Breast epithelium (tissue), 4 donors: ENCODE results near the gene SGPL1. TPM values are rescaled to one million over a fixed set of nuclear protein-coding genes. Genes with fewer than 3 reads are reported as not detected.
A peak's percentile ranks its signal among the peaks of the same experiment; 100 is the strongest.

Experiments
- DNase-seq, 2 donors: peaks; one replicate each; pipeline ENCODE4 v3.0.0-alpha.2; 2019; ENCODE audit warnings: low spot score in 2 of 2
- H3K27ac ChIP-seq, 2 donors: fragments of 200-600 bp; sonication (generic) in 1 of 2; one replicate each; pipeline ENCODE4 v1.5.1; 2016 to 2019; ENCODE audit warnings: mild to moderate bottlenecking in 1 of 2
- H3K27me3 ChIP-seq, 2 donors: fragments of 200-600 bp; sonication (generic) in 1 of 2; one replicate each; pipeline versions ENCODE4 v1.5.1 to v1.6.0; 2017 to 2019; ENCODE audit warnings: control low read depth in 1 of 2, mild to moderate bottlenecking in 1 of 2
- H3K36me3 ChIP-seq: fragments of 200-600 bp; one replicate; pipeline ENCODE4 v1.5.1; 2019
- H3K4me1 ChIP-seq, 2 donors: fragments of 200-600 bp; sonication (generic); one replicate each; pipeline ENCODE4 v1.5.1; 2016 to 2019; ENCODE audit warnings: control low read depth in 1 of 2
- H3K4me3 ChIP-seq, 3 donors: fragments of 200-600 bp; sonication (generic); 1 replicate in 2 of 3; 2 replicates in 1 of 3; pipeline ENCODE4 v1.5.1; 2016 to 2019; ENCODE audit warnings: mild to moderate bottlenecking in 3 of 3, moderate library complexity in 2 of 3
- H3K9me3 ChIP-seq, 2 donors: fragments of 200-600 bp; sonication (generic) in 1 of 2; one replicate each; pipeline ENCODE4 v1.5.1; 2016 to 2019; ENCODE audit warnings: control low read depth in 1 of 2
- CTCF ChIP-seq, 3 donors: fragments of 450-650 bp; IDR thresholded peaks; one replicate each; pipeline ENCODE4 v1.5.1; 2016 to 2017; ENCODE audit warnings: antibody characterized with exemption in 3 of 3, mild to moderate bottlenecking in 3 of 3, moderate library complexity in 3 of 3
- POLR2A ChIP-seq: fragments of 450-650 bp; IDR thresholded peaks from one replicate; pipeline ENCODE4 v1.6.1; 2016; ENCODE audit warnings: antibody characterized with exemption, mild to moderate bottlenecking, moderate library complexity
- POLR2AphosphoS5 ChIP-seq, 3 donors: sonication (generic); formaldehyde crosslinking; IDR thresholded peaks; one replicate each; pipeline ENCODE4 v1.6.1; 2017; ENCODE audit warnings: antibody characterized with exemption in 3 of 3
- intact Hi-C: fragments of 100-400 bp; cut with DNase I; formaldehyde crosslinking; loops from one replicate; pipeline ENCODE4 v1.15.1; 2023; ENCODE audit warnings: low total_unique reads
- total RNA-seq, 3 donors: library from RNA; depleted of rRNA; stranded (reverse); fragments of >200 nt; gene quantifications; one replicate each; pipeline ENCODE4 v1.1.0, GENCODE V29; 2016

Gene SGPL1
- total RNA-seq, 3 donors from 2014 or later: 31.0 to 52.2 (median 36.4) TPM

GRCh38 chr10:70901276-70901878 is 85.6 kb downstream of the SGPL1 start:
- no peaks in the 10 kb centered on the region for H3K27me3 ChIP-seq
- H3K36me3 ChIP-seq: no peaks in the 10 kb centered on the region
- no peak overlapping the region for H3K4me3 ChIP-seq
- TF ChIP-seq POLR2A: no peak
- TF ChIP-seq CTCF (IDR thresholded peaks at IDR 0.05): no peak
- H3K27ac ChIP-seq: no peak overlapping the region
- DNase-seq: peak in 1 of 2 donors; percentile 27
- intact Hi-C loops: no loop called here
- no peaks in the 10 kb centered on the region for H3K4me1 ChIP-seq
- H3K9me3 ChIP-seq: no peaks in the 10 kb centered on the region

GRCh38 chr10:70902661-70903261 is 87.0 kb downstream of the SGPL1 start:
- no peaks in the 10 kb centered on the region for H3K36me3 ChIP-seq
- no peak overlapping the region for H3K27ac ChIP-seq
- no peak for TF ChIP-seq POLR2AphosphoS5 (IDR thresholded peaks at IDR 0.05)
- no peak for TF ChIP-seq POLR2A
- no peak for TF ChIP-seq CTCF (IDR thresholded peaks at IDR 0.05)
- no peaks in the 10 kb centered on the region for H3K4me1 ChIP-seq
- H3K9me3 ChIP-seq: no peaks in the 10 kb centered on the region
- H3K4me3 ChIP-seq: no peak overlapping the region
- DNase-seq: no peak
- H3K27me3 ChIP-seq: no peaks in the 10 kb centered on the region
- intact Hi-C loops: no loop called here

GRCh38 chr10:70903262-70903921 is 87.6 kb downstream of the SGPL1 start:
- Histone ChIP-seq H3K27ac (no peak overlapping the region), H3K4me3 (no peak overlapping the region), H3K4me1 (no peaks in the 10 kb centered on the region), H3K27me3 (no peaks in the 10 kb centered on the region), H3K36me3 (no peaks in the 10 kb centered on the region), H3K9me3 (no peaks in the 10 kb centered on the region)
- intact Hi-C loops: no loop called here
- DNase-seq: peak; percentile 37 to 72
- TF ChIP-seq CTCF (IDR thresholded peaks at IDR 0.05) (peak; percentile 71 to 80 (median 76)), POLR2A (no peak)

- no peak overlapping the region for H3K27ac ChIP-seq
- intact Hi-C loops: no loop called here
- no peaks in the 10 kb centered on the region for H3K4me1 ChIP-seq
- peak in 1 of 2 donors; percentile 38 for DNase-seq
- no peaks in the 10 kb centered on the region for H3K36me3 ChIP-seq
- H3K27me3 ChIP-seq: no peaks in the 10 kb centered on the region
- no peak overlapping the region for H3K4me3 ChIP-seq
- TF ChIP-seq POLR2A (no peak), CTCF (IDR thresholded peaks at IDR 0.05) (no peak), POLR2AphosphoS5 (IDR thresholded peaks at IDR 0.05) (no peak)
- H3K9me3 ChIP-seq: no peaks in the 10 kb centered on the region
Measured at GRCh38 chr10:70905071-70906021, 89.6 kb downstream of the SGPL1 start.
